NCI-H128 (cell line): Measurements from ENCODE around the gene BEST2.
"Not testable (repeated sequence)": the region's sequence is repeated elsewhere in the genome, so short reads cannot be mapped to it uniquely, and the experiment has no call there.

Source experiments
- DNase-seq: peaks from one replicate; lab custom pipeline; 2025; ENCODE audit not compliant: unreplicated experiment; lab: John Stamatoyannopoulos, UW

The BEST2 gene

GRCh38 chr19:12751635-12752034 is at the start of gene BEST2:
TSS of gene BEST2 (plus strand) at chr19:12751791. CDS start at chr19:12752593, 802 bp downstream.
- no peak for DNase-seq

GRCh38 chr19:12703046-12703445 is 48.5 kb upstream of the BEST2 start:
- DNase-seq, result peak; percentile 39

- no peak for DNase-seq
Measured at GRCh38 chr19:12705169-12705568, 46.4 kb upstream of the BEST2 start.

GRCh38 chr19:12705654-12706331 is 45.8 kb upstream of the BEST2 start:
- DNase-seq, result no peak

GRCh38 chr19:12706332-12706718 is 45.3 kb upstream of the BEST2 start:
- DNase-seq, result no peak

- no peak for DNase-seq
Measured at GRCh38 chr19:12708641-12709040, 43.0 kb upstream of the BEST2 start.

GRCh38 chr19:12711187-12711586 is 40.4 kb upstream of the BEST2 start:
- DNase-seq, result no peak

- not testable (repeated sequence) for DNase-seq
Measured at GRCh38 chr19:12712077-12712476, 39.5 kb upstream of the BEST2 start.

- not testable (repeated sequence) for DNase-seq
Measured at GRCh38 chr19:12713304-12713703, 38.3 kb upstream of the BEST2 start.

- no peak for DNase-seq
Measured at GRCh38 chr19:12715102-12715501, 36.5 kb upstream of the BEST2 start.

GRCh38 chr19:12715929-12716328 is 35.7 kb upstream of the BEST2 start:
- no peak for DNase-seq

- no peak for DNase-seq
Measured at GRCh38 chr19:12720296-12720695, 31.3 kb upstream of the BEST2 start.

GRCh38 chr19:12720851-12721655 is 30.5 kb upstream of the BEST2 start:
- DNase-seq, result no peak

GRCh38 chr19:12721656-12722565 is 29.7 kb upstream of the BEST2 start:
- no peak for DNase-seq

- peak; percentile 98 for DNase-seq
Measured at GRCh38 chr19:12722566-12723380, 28.8 kb upstream of the BEST2 start.

- DNase-seq, result no peak
Measured at GRCh38 chr19:12723381-12723640, 28.3 kb upstream of the BEST2 start.

GRCh38 chr19:12723641-12724426 is 27.8 kb upstream of the BEST2 start, which contains the start of gene TNPO2:
TSS of gene TNPO2 (minus strand) at chr19:12723932. CDS start at chr19:12720977, 2,955 bp downstream.
- peak; percentile 24 for DNase-seq

- not testable (repeated sequence) for DNase-seq
Measured at GRCh38 chr19:12725612-12726011, 26.0 kb upstream of the BEST2 start.

GRCh38 chr19:12726988-12727316 is 24.6 kb upstream of the BEST2 start:
- no peak for DNase-seq
